Measurements from ENCODE around the gene TMEM60.

DNA sequence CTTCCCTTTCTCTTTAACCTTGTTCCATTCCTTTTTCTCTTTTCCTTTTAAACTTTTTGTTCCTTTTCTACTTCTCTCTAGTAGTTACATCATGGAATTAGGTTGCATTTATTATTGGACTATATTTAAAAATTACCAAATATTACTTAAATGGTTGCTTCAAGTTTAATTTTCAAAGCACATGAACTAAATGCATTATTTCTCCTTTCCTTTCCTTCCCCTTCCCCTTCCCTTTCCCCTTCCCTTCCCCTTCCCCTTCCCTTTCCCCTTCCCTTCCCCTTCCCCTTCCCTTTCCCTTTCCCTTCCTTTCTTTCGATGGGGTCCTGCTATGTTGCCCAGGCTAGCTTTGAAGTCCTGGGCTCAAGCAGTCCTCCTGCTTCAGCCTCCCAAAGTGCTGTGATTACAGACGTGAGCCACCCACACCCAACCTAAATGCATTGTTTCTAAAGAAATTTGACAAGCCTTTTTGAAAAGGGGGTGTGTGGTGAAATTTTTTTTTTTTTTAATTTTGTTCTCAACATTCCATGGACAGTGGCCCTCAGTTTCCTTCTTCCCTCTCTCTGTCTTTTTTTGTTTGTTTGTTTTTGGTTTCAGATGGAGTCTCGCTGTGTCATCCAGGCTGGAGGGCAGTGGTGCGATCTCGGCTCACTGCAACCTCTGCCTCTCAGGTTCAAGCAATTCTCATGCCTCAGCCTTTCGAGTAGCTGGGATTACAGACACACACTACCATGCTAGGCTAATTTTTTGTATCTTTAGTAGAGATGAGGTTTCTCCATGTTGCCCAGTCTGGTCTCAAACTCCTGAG lies 31.2 kb downstream of the TMEM60 start:
- TF ChIP-seq, protein P1, sequence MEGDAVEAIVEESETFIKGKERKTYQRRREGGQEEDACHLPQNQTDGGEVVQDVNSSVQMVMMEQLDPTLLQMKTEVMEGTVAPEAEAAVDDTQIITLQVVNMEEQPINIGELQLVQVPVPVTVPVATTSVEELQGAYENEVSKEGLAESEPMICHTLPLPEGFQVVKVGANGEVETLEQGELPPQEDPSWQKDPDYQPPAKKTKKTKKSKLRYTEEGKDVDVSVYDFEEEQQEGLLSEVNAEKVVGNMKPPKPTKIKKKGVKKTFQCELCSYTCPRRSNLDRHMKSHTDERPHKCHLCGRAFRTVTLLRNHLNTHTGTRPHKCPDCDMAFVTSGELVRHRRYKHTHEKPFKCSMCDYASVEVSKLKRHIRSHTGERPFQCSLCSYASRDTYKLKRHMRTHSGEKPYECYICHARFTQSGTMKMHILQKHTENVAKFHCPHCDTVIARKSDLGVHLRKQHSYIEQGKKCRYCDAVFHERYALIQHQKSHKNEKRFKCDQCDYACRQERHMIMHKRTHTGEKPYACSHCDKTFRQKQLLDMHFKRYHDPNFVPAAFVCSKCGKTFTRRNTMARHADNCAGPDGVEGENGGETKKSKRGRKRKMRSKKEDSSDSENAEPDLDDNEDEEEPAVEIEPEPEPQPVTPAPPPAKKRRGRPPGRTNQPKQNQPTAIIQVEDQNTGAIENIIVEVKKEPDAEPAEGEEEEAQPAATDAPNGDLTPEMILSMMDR (IDR thresholded peaks at IDR 0.05) = no peak
- no peak for TF ChIP-seq POLR2A (IDR thresholded peaks at IDR 0.05)

Measured in heart left ventricle (tissue), 13 donors.